ENCODE measurements around the gene AQP2. TPM values are rescaled to one million over a fixed set of nuclear protein-coding genes. Genes with fewer than 3 reads are reported as not detected.

Gene AQP2
- total RNA-seq, 1 experiment from 2014 or later = not detected

DNA sequence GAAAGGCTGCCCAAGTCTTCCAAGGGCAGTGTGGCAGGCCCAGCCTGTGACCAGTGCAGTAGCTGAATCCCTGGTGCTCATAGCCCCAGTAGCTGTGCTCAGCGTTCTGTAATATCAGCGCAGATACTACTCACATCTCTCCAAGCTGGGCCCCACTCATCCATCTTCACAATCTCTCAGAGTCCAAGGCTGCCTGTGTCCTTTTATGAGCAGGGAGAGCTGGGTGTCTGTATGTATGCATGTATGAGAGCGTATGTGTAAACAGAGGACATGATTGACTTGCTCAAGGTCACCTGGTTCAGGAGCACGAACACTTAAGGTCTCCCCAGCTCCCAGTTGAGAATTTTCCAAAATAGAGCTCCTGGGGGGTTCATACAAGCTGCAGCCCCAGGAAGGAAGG lies 27.6 kb downstream of the AQP2 start:
- Mint-ChIP-seq H3K27ac (ENCODE audit: unreplicated experiment) (no peak overlapping the region), H3K9me3 (ENCODE audit: unreplicated experiment) (no peaks in the 10 kb centered on the region), H3K4me3 (ENCODE audit: unreplicated experiment) (no peak overlapping the region), H3K4me1 (ENCODE audit: low read depth, unreplicated experiment) (peaks cover 19% of the 10 kb centered on the region), H3K36me3 (ENCODE audit: insufficient read depth, unreplicated experiment) (no peaks in the 10 kb centered on the region), H3K27me3 (ENCODE audit: insufficient read depth, unreplicated experiment) (no peaks in the 10 kb centered on the region)
- Histone ChIP-seq H3K4me1 (peaks cover 19% of the 10 kb centered on the region), H3K4me3 (ENCODE audit: low read depth, low read length) (no peak overlapping the region), H3K9me3 (no peaks in the 10 kb centered on the region), H3K36me3 (ENCODE audit: control insufficient read depth, insufficient read depth, low read length) (no peaks in the 10 kb centered on the region), H3K27me3 (replicated peaks; ENCODE audit: control insufficient read depth, insufficient read depth, low read length) (no peaks in the 10 kb centered on the region)
- ChIA-PET POLR2A (no interaction called here), CTCF (interaction anchor here (0.6 to 1.2 kb wide), 3 partner anchors 10 to 78 kb away, joined by 3 to 6 read pairs (median 3); no protein-coding TSS in a partner anchor)
- no peak for DNase-seq
- TF ChIP-seq, protein P1, sequence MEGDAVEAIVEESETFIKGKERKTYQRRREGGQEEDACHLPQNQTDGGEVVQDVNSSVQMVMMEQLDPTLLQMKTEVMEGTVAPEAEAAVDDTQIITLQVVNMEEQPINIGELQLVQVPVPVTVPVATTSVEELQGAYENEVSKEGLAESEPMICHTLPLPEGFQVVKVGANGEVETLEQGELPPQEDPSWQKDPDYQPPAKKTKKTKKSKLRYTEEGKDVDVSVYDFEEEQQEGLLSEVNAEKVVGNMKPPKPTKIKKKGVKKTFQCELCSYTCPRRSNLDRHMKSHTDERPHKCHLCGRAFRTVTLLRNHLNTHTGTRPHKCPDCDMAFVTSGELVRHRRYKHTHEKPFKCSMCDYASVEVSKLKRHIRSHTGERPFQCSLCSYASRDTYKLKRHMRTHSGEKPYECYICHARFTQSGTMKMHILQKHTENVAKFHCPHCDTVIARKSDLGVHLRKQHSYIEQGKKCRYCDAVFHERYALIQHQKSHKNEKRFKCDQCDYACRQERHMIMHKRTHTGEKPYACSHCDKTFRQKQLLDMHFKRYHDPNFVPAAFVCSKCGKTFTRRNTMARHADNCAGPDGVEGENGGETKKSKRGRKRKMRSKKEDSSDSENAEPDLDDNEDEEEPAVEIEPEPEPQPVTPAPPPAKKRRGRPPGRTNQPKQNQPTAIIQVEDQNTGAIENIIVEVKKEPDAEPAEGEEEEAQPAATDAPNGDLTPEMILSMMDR (IDR thresholded peaks at IDR 0.05; ENCODE audit: insufficient read depth in 1 of 2, low read depth in 1 of 2, low read length in 1 of 2, severe bottlenecking in 1 of 2, unreplicated experiment in 1 of 2) = no peak
- intact Hi-C loops (cut with micrococcal nuclease; ENCODE audit: unreplicated experiment) = no loop called here
- no TSS peak for BruUV-seq (replicated peaks)

DNA sequence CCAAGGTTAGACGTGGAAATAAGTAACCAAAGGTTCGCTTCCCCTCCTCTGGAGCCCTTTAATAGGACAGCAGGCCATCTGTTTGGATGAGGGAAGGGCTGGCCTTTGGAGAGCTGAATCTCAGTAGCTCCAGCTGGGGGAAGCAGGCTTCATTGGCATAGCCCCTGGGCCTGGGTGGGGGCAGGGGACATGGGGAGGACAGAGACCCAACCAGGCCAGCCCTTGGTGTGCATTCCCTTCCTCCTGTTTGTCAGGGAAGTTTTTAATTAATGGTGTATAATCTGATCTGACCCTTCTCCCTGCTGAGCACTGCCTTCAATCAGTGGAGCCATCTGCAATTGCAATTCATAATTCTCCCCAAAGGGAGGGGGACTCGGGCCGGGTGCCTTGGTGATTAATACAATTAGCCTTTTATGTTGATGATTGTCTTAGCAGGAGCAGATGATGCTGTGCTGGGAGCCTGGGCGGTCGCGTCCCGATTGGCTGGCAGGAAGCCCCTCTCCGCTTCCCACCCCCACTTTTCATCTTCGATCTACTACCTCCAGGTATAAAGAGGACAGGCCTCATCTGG lies 28.6 kb downstream of the AQP2 start:
- CTCF ChIA-PET = interaction anchor here (0.9 to 1.2 kb wide), 3 partner anchors 11 to 238 kb away, joined by 3 to 6 read pairs (median 3); partner anchors contain the start of gene TMBIM6
- TF ChIP-seq, protein P1 (IDR thresholded peaks at IDR 0.05; ENCODE audit: insufficient read depth in 1 of 2, low read depth in 1 of 2, low read length in 1 of 2, severe bottlenecking in 1 of 2, unreplicated experiment in 1 of 2) = no peak
- POLR2A ChIA-PET = no interaction called here

DNA sequence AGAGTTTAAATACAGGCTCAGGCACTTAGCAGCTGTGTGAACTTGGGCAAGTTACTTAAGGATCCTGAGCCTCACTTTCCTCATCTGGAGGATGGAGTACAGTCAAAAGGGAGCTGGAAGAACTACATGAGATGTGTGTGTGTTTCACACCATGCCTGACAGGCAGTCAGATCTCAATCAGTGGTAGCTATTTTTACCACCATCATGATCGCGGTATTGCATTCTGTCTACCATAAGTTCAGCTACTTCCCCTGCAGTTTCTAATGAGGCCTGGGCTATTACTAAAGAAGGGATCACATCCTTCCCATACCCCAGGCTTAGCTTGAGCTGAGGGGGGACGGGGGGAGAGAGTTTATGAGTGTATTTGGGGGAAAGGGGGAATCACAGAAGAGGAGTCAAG lies 29.3 kb downstream of the AQP2 start:
- Histone ChIP-seq H3K4me1 (peaks cover 19% of the 10 kb centered on the region), H3K4me3 (ENCODE audit: low read depth, low read length) (no peak overlapping the region), H3K27me3 (replicated peaks; ENCODE audit: control insufficient read depth, insufficient read depth, low read length) (no peaks in the 10 kb centered on the region), H3K36me3 (ENCODE audit: control insufficient read depth, insufficient read depth, low read length) (no peaks in the 10 kb centered on the region), H3K9me3 (no peaks in the 10 kb centered on the region)
- no peak overlapping the region for H3K4me3 Mint-ChIP-seq (ENCODE audit: unreplicated experiment)
- H3K27ac Mint-ChIP-seq (ENCODE audit: unreplicated experiment) = peak overlapping the region; percentile 14
- H3K36me3 Mint-ChIP-seq (ENCODE audit: insufficient read depth, unreplicated experiment) = peaks cover 8% of the 10 kb centered on the region
- ChIA-PET POLR2A (no interaction called here), CTCF (interaction anchor here (0.6 to 4.1 kb wide), 4 partner anchors 13 to 208 kb away, joined by 3 to 52 read pairs (median 5); partner anchors contain the start of gene SMARCD1)
- intact Hi-C loops (cut with micrococcal nuclease; ENCODE audit: unreplicated experiment) = no loop called here
- no peaks in the 10 kb centered on the region for H3K27me3 Mint-ChIP-seq (ENCODE audit: insufficient read depth, unreplicated experiment)
- no peaks in the 10 kb centered on the region for H3K9me3 Mint-ChIP-seq (ENCODE audit: unreplicated experiment)
- TF ChIP-seq, protein P1 (IDR thresholded peaks at IDR 0.05; ENCODE audit: insufficient read depth in 1 of 2, low read depth in 1 of 2, low read length in 1 of 2, severe bottlenecking in 1 of 2, unreplicated experiment in 1 of 2) = no peak
- peaks cover 17% of the 10 kb centered on the region for H3K4me1 Mint-ChIP-seq (ENCODE audit: low read depth, unreplicated experiment)
- BruUV-seq (replicated peaks) = no TSS peak
- DNase-seq = no peak

More for the DNA sequence above, 28.6 kb downstream of the AQP2 start:
- Histone ChIP-seq H3K4me3 (ENCODE audit: low read depth, low read length) (no peak overlapping the region), H3K4me1 (peaks cover 19% of the 10 kb centered on the region), H3K9me3 (no peaks in the 10 kb centered on the region), H3K36me3 (ENCODE audit: control insufficient read depth, insufficient read depth, low read length) (no peaks in the 10 kb centered on the region), H3K27me3 (replicated peaks; ENCODE audit: control insufficient read depth, insufficient read depth, low read length) (no peaks in the 10 kb centered on the region)
- Mint-ChIP-seq H3K9me3 (ENCODE audit: unreplicated experiment) (no peaks in the 10 kb centered on the region), H3K4me3 (ENCODE audit: unreplicated experiment) (no peak overlapping the region), H3K36me3 (ENCODE audit: insufficient read depth, unreplicated experiment) (peaks cover 8% of the 10 kb centered on the region), H3K4me1 (ENCODE audit: low read depth, unreplicated experiment) (peaks cover 19% of the 10 kb centered on the region), H3K27me3 (ENCODE audit: insufficient read depth, unreplicated experiment) (no peaks in the 10 kb centered on the region), H3K27ac (ENCODE audit: unreplicated experiment) (peak overlapping the region; percentile 14)
- DNase-seq = no peak
- no TSS peak for BruUV-seq (replicated peaks)
- intact Hi-C loops (cut with micrococcal nuclease; ENCODE audit: unreplicated experiment) = no loop called here
